GM12872 (cell line): ENCODE data around the gene TRPM2.

Experiments
- CTCF ChIP-seq: IDR thresholded peaks from 3 replicates; pipeline ENCODE4 v1.5.1; 2011; ENCODE audit warnings: low read depth, mild to moderate bottlenecking, low read length, moderate library complexity; ENCODE audit not compliant: insufficient read depth

TRPM2 gene

GRCh38 chr21:44444286-44444931, 91.0 kb downstream of the TRPM2 start:
- TF ChIP-seq CTCF: peak; percentile 57

GRCh38 chr21:44445145-44445812, 91.9 kb downstream of the TRPM2 start:
- no peak for TF ChIP-seq CTCF

- TF ChIP-seq CTCF: no peak
Observed at GRCh38 chr21:44448651-44449131, 95.3 kb downstream of the TRPM2 start.

- TF ChIP-seq CTCF: no peak
Observed at GRCh38 chr21:44449473-44450363, 96.3 kb downstream of the TRPM2 start.

- TF ChIP-seq CTCF: no peak
Observed at GRCh38 chr21:44450402-44450801, 97.0 kb downstream of the TRPM2 start.

GRCh38 chr21:44450999-44451398, 97.6 kb downstream of the TRPM2 start:
- TF ChIP-seq CTCF: no peak

GRCh38 chr21:44453120-44453519, 99.7 kb downstream of the TRPM2 start:
- no peak for TF ChIP-seq CTCF
